GM10847 (cell line): ENCODE data around the gene RYR2.

Experiments
- POLR2A ChIP-seq: IDR thresholded peaks from 2 replicates; pipeline ENCODE4 v1.6.1; 2011; ENCODE audit not compliant: insufficient read length; ENCODE audit errors: extremely low read depth

Gene RYR2

GRCh38 chr1:237045278-237046016 lies 3.5 kb downstream of the RYR2 start:
- no peak for TF ChIP-seq POLR2A

GRCh38 chr1:237048803-237049202 lies 6.8 kb downstream of the RYR2 start:
- no peak for TF ChIP-seq POLR2A

GRCh38 chr1:237050185-237050584 lies 8.2 kb downstream of the RYR2 start:
- no peak for TF ChIP-seq POLR2A

- no peak for TF ChIP-seq POLR2A
Observed at GRCh38 chr1:237050915-237051314, 8.9 kb downstream of the RYR2 start.

GRCh38 chr1:237054313-237054712 lies 12.3 kb downstream of the RYR2 start:
- no peak for TF ChIP-seq POLR2A

GRCh38 chr1:237058470-237058869 lies 16.5 kb downstream of the RYR2 start:
- no peak for TF ChIP-seq POLR2A

- no peak for TF ChIP-seq POLR2A
Observed at GRCh38 chr1:237059244-237059643, 17.3 kb downstream of the RYR2 start.

- TF ChIP-seq POLR2A, result no peak
Observed at GRCh38 chr1:237062976-237063375, 21.0 kb downstream of the RYR2 start.

- no peak for TF ChIP-seq POLR2A
Observed at GRCh38 chr1:237065903-237066302, 23.9 kb downstream of the RYR2 start.

GRCh38 chr1:237070519-237070918 lies 28.5 kb downstream of the RYR2 start:
- TF ChIP-seq POLR2A, result no peak

- TF ChIP-seq POLR2A, result no peak
Observed at GRCh38 chr1:237071641-237072420, 29.8 kb downstream of the RYR2 start.

- no peak for TF ChIP-seq POLR2A
Observed at GRCh38 chr1:237074371-237075117, 32.6 kb downstream of the RYR2 start.

GRCh38 chr1:237084341-237085077 lies 42.5 kb downstream of the RYR2 start:
- no peak for TF ChIP-seq POLR2A

GRCh38 chr1:237091691-237092090 lies 49.7 kb downstream of the RYR2 start:
- no peak for TF ChIP-seq POLR2A

GRCh38 chr1:237093691-237094090 lies 51.7 kb downstream of the RYR2 start:
- TF ChIP-seq POLR2A, result no peak
